Amygdala (tissue), 56 donors: ENCODE measurements around the gene SSX4.
"Not testable (repeated sequence)": the region's sequence is repeated elsewhere in the genome, so short reads cannot be mapped to it uniquely, and the experiment has no call there.

Experiments used
- DNase-seq, 56 donors: peaks; one replicate each; lab custom pipeline; 2025; lab: John Stamatoyannopoulos, UW

The SSX4 gene, protein sequence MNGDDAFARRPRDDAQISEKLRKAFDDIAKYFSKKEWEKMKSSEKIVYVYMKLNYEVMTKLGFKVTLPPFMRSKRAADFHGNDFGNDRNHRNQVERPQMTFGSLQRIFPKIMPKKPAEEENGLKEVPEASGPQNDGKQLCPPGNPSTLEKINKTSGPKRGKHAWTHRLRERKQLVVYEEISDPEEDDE

DNA sequence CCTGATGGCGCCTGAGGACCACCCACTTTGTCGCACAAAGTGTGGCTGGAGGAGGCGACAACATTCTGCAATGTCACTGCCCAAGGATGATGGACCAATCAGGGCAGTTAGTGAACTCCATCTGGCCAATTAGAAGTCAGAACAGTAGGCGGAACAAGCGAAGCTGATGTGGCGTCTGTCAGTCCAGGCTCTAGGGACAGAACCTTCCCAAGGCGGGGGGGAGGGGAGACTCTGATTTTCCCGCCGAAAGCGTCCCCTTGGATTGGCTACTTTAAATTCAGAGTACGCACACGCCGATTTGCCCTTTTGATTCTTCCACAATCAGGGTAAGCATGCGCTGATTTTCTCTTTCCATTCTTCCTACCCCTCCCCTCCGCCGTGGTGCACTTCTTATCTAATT, at the start of gene SSX4:
Gene SSX4 (plus strand): TSS at position 301 of the 400 bp plus-strand sequence. CDS start 515 bp downstream, outside the sequence.
- DNase-seq = not testable (repeated sequence)

DNA sequence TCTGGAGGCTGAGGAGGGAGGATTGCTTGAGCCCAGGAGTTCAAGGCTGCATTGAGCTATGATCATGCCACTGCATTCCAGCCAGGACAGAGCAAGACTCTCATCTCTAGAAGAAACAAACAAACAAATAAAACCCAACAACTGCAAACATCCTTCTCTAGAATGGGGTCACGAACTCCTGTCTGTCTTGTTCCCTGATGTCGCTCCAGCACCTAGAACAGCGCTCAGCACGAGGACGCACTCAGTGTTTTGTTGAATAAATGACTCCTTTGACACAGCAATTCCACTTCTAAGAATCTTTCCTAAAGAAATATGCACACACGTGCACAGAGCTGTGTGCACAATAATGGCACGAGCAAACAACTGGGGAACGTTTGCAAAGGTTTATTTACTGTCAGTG, 37.3 kb upstream of the SSX4 start:
- DNase-seq = not testable (repeated sequence)

DNA sequence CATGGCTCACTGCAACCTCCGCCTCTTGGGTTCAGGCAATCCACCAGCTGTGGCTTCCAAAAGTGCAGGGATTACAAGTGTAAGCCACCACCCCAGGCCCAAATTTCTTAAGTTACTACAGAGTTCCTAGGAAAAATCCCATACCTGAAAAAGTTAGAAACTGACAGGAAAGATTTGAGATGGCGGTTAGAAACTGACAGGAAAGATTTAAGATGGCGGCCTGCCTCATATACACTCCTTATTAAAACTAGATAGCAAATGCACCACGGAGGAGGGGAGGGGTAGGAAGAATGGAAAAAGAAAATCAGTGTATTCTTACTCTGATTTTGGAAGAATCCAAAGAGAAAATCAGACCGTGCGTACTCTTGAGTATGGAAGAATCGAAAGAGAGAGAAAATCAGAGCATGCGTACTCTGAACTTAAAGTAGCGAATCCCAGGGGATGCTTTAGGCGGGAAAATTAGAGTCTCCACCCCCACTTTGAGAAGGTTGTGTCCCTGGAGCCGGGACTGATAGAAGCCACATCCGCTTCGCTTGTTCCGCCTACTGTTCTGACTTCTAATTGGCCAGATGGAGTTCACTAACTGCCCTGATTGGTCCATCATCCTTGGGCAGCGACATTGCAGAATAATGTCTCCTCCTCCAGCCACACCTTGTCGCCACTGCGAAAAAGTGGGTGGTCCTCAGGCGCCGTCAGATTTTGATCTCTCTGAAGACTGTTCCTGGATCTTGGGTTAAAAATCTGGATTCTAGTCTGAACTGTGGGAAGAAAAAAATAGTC, 26.8 kb upstream of the SSX4 start, which contains the start of gene SSX3:
Gene SSX3 (minus strand): TSS at position 389 of the 780 bp plus-strand sequence. CDS start 1,454 bp downstream, outside the sequence.
- DNase-seq = peak in 1 of 56 donors; percentile 0

DNA sequence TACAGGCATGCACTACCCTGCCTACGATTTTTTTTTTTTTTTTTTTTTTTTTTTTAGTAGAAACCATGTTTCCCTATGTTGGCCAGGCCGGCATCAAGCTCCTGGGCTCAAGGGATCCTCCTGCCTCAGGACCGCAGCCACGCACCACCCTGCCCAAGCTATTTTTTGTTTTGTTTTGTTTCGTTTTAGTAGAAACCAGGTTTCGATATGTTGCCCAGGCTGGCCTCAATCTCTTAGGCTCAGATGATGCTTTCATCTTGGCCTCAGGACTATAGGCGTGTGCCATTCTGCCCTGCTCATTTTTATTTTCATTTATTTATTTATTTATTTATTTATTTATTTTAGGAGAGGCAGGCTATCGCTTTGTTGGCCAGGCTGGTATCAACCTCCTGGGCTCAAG, 25.7 kb upstream of the SSX4 start:
- DNase-seq = no peak

DNA sequence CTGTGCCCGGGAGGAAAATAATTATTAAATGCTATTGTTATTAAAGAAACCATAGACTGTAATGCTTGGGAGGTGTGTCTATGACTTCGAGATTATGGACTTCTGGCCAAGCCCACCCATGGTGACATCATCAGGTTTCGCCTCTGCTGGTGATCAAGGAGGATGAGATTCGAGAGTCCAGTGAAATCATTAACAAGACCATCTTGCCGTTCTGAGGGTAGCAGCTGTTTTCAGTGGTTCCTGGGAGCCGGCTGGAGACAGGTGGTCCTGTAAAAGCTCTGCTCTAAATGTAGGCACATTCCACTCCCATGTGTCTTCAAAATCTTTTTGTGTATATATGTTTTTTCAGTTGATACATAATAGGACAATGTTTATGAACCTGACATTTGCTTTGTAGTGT, 24.1 kb upstream of the SSX4 start:
- DNase-seq = not testable (repeated sequence)

DNA sequence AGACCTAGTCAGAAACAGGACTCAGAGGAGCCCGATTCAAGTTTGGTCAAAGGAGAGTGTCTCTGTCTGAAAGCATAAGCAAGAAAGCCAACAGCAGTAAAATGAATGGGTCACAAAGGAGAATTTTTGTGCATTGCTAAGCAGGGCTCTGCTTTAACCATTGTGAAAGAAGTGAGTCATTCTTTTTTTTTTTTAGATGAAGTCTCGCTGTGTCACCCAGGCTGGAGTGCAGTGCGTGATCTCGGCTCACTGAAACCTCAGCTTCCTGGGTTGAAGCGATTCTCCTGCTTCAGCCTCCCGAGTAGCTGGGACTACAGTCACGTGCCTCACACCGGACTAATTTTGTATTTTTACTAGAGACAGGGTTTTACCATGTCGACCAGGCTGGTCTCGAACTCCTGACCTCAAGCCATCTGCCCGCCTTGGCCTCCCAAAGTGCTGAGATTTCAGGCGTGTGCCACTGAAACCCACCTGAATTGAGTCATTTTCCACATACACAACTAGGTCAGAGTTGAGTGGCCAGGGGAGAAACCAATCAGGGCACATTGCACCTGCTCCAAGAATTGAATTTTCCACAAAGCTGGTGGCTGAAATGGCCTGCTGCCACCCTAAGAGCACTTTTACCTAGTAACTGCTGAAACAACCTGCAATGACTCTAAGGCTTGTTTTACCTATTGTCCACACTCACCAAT, 15.5 kb upstream of the SSX4 start:
- not testable (repeated sequence) for DNase-seq

DNA sequence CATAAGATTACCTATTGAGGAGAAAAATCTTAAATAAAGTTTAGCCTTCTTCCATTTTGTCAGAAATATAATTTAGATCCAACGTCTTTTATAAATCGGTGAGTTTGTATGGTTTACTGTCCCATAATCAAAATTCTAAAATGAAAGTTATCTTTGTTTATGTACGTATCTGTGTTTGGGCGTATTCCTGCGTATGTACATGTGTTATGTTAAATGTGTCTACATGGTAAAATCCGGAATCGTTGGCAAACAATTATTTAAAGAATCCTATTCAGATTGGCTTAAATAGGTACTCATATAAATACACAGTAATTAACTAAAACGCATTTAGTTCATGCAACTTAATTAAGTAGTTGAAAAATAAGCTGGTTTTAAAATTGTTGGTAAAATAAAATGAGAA, 12.9 kb upstream of the SSX4 start:
- not testable (repeated sequence) for DNase-seq

DNA sequence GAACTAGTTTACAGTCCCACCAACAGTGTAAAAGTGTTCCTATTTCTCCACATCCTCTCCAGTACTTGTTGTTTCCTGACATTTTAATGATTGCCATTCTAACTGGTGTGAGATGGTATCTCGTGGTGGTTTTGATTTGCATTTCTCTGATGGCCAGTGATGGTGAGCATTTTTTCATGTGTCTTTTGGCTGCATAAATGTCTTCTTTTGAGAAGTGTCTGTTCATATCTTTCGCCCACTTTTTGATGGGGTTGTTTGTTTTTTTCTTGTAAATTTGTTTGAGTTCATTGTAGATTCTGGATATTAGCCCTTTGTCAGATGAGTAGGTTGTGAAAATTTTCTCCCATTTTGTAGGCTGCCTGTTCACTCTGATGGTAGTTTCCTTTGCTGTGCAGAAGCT, 13.6 kb downstream of the SSX4 start:
- not testable (repeated sequence) for DNase-seq

DNA sequence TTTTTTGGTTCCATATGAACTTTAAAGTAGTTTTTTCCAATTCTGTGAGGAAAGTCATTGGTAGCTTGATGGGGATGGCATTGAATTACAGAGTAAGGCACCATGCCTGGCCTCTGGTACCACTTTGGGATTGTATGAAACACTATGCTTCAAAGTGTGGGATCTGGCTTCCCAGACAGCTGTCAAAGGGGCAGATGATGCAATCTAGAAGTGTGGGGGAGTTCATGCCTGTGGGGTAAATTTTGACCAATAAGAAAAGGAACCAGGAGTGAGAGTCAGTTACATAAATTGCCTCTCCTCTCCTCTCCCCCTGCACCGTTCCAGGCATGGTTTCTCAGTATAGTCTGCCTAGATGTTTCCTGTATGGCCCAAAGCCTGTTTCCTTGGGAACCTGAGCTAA, 14.5 kb downstream of the SSX4 start:
- not testable (repeated sequence) for DNase-seq

DNA sequence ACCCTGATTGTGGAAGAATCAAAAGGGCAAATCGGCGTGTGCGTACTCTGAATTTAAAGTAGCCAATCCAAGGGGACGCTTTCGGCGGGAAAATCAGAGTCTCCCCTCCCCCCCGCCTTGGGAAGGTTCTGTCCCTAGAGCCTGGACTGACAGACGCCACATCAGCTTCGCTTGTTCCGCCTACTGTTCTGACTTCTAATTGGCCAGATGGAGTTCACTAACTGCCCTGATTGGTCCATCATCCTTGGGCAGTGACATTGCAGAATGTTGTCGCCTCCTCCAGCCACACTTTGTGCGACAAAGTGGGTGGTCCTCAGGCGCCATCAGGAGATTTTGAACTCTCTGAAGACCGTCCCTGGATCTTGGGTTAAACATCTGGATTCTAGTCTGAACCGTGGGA, 28.5 kb downstream of the SSX4 start, which contains the start of gene SSX4B:
Gene SSX4B (minus strand): TSS at position 101 of the 400 bp plus-strand sequence. CDS start 588 bp downstream, outside the sequence.
- not testable (repeated sequence) for DNase-seq

DNA sequence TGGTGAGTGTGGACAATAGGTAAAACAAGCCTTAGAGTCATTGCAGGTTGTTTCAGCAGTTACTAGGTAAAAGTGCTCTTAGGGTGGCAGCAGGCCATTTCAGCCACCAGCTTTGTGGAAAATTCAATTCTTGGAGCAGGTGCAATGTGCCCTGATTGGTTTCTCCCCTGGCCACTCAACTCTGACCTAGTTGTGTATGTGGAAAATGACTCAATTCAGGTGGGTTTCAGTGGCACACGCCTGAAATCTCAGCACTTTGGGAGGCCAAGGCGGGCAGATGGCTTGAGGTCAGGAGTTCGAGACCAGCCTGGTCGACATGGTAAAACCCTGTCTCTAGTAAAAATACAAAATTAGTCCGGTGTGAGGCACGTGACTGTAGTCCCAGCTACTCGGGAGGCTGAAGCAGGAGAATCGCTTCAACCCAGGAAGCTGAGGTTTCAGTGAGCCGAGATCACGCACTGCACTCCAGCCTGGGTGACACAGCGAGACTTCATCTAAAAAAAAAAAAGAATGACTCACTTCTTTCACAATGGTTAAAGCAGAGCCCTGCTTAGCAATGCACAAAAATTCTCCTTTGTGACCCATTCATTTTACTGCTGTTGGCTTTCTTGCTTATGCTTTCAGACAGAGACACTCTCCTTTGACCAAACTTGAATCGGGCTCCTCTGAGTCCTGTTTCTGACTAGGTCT, 43.8 kb downstream of the SSX4 start:
- not testable (repeated sequence) for DNase-seq

DNA sequence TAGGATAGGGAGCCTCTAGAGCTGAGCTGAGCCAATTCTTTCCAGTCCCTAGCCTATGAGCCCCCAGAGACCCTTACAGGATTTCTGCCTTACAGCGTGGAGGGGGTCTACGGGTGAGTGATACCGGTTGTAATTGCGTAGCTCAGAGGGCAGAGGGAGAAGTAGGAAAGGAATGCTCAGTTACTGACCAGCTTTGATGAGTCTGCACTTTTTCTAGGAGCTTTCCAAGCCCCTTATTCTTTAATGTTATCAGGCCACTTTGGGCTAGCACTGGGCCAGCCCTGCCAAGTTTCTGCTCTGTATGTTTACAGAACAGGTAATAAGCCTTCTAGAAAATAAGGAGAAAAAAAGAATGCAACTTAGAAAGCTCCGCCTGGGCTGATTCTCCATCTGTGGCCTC, 46.3 kb downstream of the SSX4 start:
- not testable (repeated sequence) for DNase-seq

DNA sequence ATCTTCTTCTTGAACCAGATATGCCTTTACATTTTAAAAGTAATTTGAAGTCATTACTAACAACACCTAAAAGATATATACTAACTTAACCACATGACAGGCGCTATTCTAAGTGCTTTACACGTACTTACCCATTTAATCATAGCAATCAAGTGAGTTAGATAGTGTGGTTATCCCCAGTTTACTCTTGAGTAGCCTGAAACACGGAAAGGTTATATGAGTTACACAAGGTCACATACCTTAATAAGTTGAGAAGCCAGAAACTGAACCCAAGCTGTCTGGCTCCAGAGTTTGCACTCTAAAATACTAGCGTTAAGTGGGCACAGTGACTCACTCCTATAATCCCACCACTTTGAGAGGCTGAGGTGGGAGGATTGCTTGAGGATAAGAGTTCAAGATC, 46.8 kb downstream of the SSX4 start:
- not testable (repeated sequence) for DNase-seq

DNA sequence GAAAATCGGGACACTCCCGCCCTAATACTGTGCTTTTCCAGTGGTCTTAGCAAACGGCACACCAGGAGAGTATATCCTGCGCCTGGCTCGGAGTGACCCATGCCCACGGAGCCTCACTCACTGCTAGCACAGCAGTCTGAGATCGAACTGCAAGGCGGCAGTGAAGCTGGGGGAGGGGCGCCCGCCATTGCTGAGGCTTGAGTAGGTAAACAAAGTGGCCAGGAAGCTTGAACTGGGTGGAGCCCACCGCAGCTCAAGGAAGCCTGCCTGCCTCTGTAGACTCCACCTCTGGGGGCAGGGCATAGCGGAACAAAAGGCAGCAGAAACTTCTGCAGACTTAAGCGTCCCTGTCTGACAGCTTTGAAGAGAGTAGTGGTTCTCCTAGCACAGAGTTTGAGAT, 50.4 kb downstream of the SSX4 start:
- not testable (repeated sequence) for DNase-seq
